Fibroblast of skin of back (primary cell): Measurements from ENCODE around the gene PITPNC1.

ENCODE experiments used
- DNase-seq: peaks from one replicate; pipeline ENCODE4 v3.0.0-alpha.2; 2013

The PITPNC1 gene

GRCh38 chr17:67588326-67588725 is 211.2 kb downstream of the PITPNC1 start:
- DNase-seq: no peak

- DNase-seq: no peak
Measured at GRCh38 chr17:67594115-67594880, 217.2 kb downstream of the PITPNC1 start.

- DNase-seq: no peak
Measured at GRCh38 chr17:67600408-67600807, 223.3 kb downstream of the PITPNC1 start.

GRCh38 chr17:67601897-67602296 is 224.8 kb downstream of the PITPNC1 start:
- DNase-seq: no peak

GRCh38 chr17:67602444-67602843 is 225.4 kb downstream of the PITPNC1 start:
- no peak for DNase-seq

- peak; percentile 18 for DNase-seq
Measured at GRCh38 chr17:67602974-67603373, 225.9 kb downstream of the PITPNC1 start.

- DNase-seq: no peak
Measured at GRCh38 chr17:67605256-67605912, 228.3 kb downstream of the PITPNC1 start.

GRCh38 chr17:67606471-67606870 is 229.4 kb downstream of the PITPNC1 start:
- no peak for DNase-seq

- DNase-seq: no peak
Measured at GRCh38 chr17:67606896-67607604, 230.0 kb downstream of the PITPNC1 start.

- DNase-seq: no peak
Measured at GRCh38 chr17:67610061-67610460, 233.0 kb downstream of the PITPNC1 start.

GRCh38 chr17:67613961-67614360 is 236.9 kb downstream of the PITPNC1 start:
- no peak for DNase-seq

GRCh38 chr17:67615011-67615561 is 238.0 kb downstream of the PITPNC1 start:
- DNase-seq: no peak

- no peak for DNase-seq
Measured at GRCh38 chr17:67615736-67616135, 238.7 kb downstream of the PITPNC1 start.

GRCh38 chr17:67617304-67617899 is 240.3 kb downstream of the PITPNC1 start:
- no peak for DNase-seq

GRCh38 chr17:67619555-67619954 is 242.5 kb downstream of the PITPNC1 start:
- no peak for DNase-seq

- no peak for DNase-seq
Measured at GRCh38 chr17:67620088-67620487, 243.0 kb downstream of the PITPNC1 start.

GRCh38 chr17:67620636-67621035 is 243.6 kb downstream of the PITPNC1 start:
- no peak for DNase-seq

GRCh38 chr17:67623767-67624166 is 246.7 kb downstream of the PITPNC1 start:
- DNase-seq: no peak

GRCh38 chr17:67624886-67625656 is 248.0 kb downstream of the PITPNC1 start:
- no peak for DNase-seq

GRCh38 chr17:67625971-67626370 is 248.9 kb downstream of the PITPNC1 start:
- no peak for DNase-seq

- DNase-seq: no peak
Measured at GRCh38 chr17:67628580-67629013, 251.5 kb downstream of the PITPNC1 start.

- peak; percentile 52 for DNase-seq
Measured at GRCh38 chr17:67629971-67630320, 252.9 kb downstream of the PITPNC1 start.
